GM12873 (cell line): ENCODE results near the gene FMR1NB.

Experiments
- CTCF ChIP-seq: IDR thresholded peaks from 2 replicates; pipeline ENCODE4 v1.5.1; 2012; ENCODE audit warnings: low read depth, mild to moderate bottlenecking, moderate library complexity, low read length, control low read depth; ENCODE audit not compliant: insufficient read depth; ENCODE audit errors: missing control alignments

FMR1NB gene

GRCh38 chrX:148070504-148070877 lies 89.4 kb downstream of the FMR1NB start:
- TF ChIP-seq CTCF, result no peak
